Measurements from ENCODE around the gene CENPH.

Gene CENPH

GRCh38 chr5:69187342-69187741, 2.0 kb upstream of the CENPH start:
- Histone ChIP-seq H4K20me1 (ENCODE audit: insufficient read depth, low read length) (no peaks in the 10 kb centered on the region), H3K27me3 (ENCODE audit: insufficient read depth, low read length) (no peaks in the 10 kb centered on the region), H2AFZ (ENCODE audit: low read length) (no peak overlapping the region), H3K9me2 (ENCODE audit: low read depth, low read length) (no peaks in the 10 kb centered on the region), H3K4me2 (ENCODE audit: low read length) (no peak overlapping the region), H3K9me3 (ENCODE audit: low read length) (no peaks in the 10 kb centered on the region), H3K79me2 (ENCODE audit: insufficient read depth, low read length) (no peaks in the 10 kb centered on the region), H3K4me3 (ENCODE audit: low read depth, low read length, poor library complexity, severe bottlenecking) (no peak overlapping the region), H3K27ac (ENCODE audit: low read depth, low read length, poor library complexity, severe bottlenecking) (no peak overlapping the region), H3K9ac (ENCODE audit: low read length) (no peak overlapping the region), H3F3A (ENCODE audit: insufficient read depth, low read length) (no peaks in the 10 kb centered on the region), H3K36me3 (ENCODE audit: insufficient read depth, low read length) (peaks cover 9% of the 10 kb centered on the region; the same call in 1 of the 2 replicates), H3K4me1 (ENCODE audit: insufficient read depth, low read length, severe bottlenecking) (peaks cover 19% of the 10 kb centered on the region)
- no peak for TF ChIP-seq EZH2 (IDR thresholded peaks at IDR 0.05; ENCODE audit: borderline replicate concordance, low read length)
- TF ChIP-seq, protein P1, sequence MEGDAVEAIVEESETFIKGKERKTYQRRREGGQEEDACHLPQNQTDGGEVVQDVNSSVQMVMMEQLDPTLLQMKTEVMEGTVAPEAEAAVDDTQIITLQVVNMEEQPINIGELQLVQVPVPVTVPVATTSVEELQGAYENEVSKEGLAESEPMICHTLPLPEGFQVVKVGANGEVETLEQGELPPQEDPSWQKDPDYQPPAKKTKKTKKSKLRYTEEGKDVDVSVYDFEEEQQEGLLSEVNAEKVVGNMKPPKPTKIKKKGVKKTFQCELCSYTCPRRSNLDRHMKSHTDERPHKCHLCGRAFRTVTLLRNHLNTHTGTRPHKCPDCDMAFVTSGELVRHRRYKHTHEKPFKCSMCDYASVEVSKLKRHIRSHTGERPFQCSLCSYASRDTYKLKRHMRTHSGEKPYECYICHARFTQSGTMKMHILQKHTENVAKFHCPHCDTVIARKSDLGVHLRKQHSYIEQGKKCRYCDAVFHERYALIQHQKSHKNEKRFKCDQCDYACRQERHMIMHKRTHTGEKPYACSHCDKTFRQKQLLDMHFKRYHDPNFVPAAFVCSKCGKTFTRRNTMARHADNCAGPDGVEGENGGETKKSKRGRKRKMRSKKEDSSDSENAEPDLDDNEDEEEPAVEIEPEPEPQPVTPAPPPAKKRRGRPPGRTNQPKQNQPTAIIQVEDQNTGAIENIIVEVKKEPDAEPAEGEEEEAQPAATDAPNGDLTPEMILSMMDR (IDR thresholded peaks at IDR 0.05; ENCODE audit: low read length), result no peak

- Histone ChIP-seq H3K36me3 (ENCODE audit: insufficient read depth, low read length) (peaks cover 19% of the 10 kb centered on the region), H3K79me2 (ENCODE audit: insufficient read depth, low read length) (no peaks in the 10 kb centered on the region), H3K4me2 (ENCODE audit: low read length) (peak overlapping the region; percentile 89), H4K20me1 (ENCODE audit: insufficient read depth, low read length) (no peaks in the 10 kb centered on the region), H3K4me3 (ENCODE audit: low read depth, low read length, poor library complexity, severe bottlenecking) (peak overlapping the region; percentile 94), H3K27ac (ENCODE audit: low read depth, low read length, poor library complexity, severe bottlenecking) (no peak overlapping the region), H2AFZ (ENCODE audit: low read length) (peak overlapping the region; percentile 76; the same call in 1 of the 2 replicates), H3K9ac (ENCODE audit: low read length) (peak overlapping the region; percentile 85), H3K27me3 (ENCODE audit: insufficient read depth, low read length) (no peaks in the 10 kb centered on the region), H3K4me1 (ENCODE audit: insufficient read depth, low read length, severe bottlenecking) (peaks cover 19% of the 10 kb centered on the region), H3F3A (ENCODE audit: insufficient read depth, low read length) (no peaks in the 10 kb centered on the region), H3K9me3 (ENCODE audit: low read length) (no peaks in the 10 kb centered on the region), H3K9me2 (ENCODE audit: low read depth, low read length) (no peaks in the 10 kb centered on the region)
- TF ChIP-seq, protein P1 (IDR thresholded peaks at IDR 0.05; ENCODE audit: low read length), result no peak
- TF ChIP-seq EZH2 (IDR thresholded peaks at IDR 0.05; ENCODE audit: borderline replicate concordance, low read length), result no peak
Observed at GRCh38 chr5:69188811-69189161, 597 bp upstream of the CENPH start.

GRCh38 chr5:69202497-69202896, 13.1 kb downstream of the CENPH start:
- Histone ChIP-seq H3K4me2 (ENCODE audit: low read length) (no peak overlapping the region), H3K9ac (ENCODE audit: low read length) (no peak overlapping the region), H3K4me3 (ENCODE audit: low read depth, low read length, poor library complexity, severe bottlenecking) (no peak overlapping the region), H2AFZ (ENCODE audit: low read length) (no peak overlapping the region), H3F3A (ENCODE audit: insufficient read depth, low read length) (no peaks in the 10 kb centered on the region), H3K27ac (ENCODE audit: low read depth, low read length, poor library complexity, severe bottlenecking) (no peak overlapping the region), H3K79me2 (ENCODE audit: insufficient read depth, low read length) (no peaks in the 10 kb centered on the region), H3K27me3 (ENCODE audit: insufficient read depth, low read length) (no peaks in the 10 kb centered on the region), H3K36me3 (ENCODE audit: insufficient read depth, low read length) (peaks cover 45% of the 10 kb centered on the region), H4K20me1 (ENCODE audit: insufficient read depth, low read length) (no peaks in the 10 kb centered on the region), H3K4me1 (ENCODE audit: insufficient read depth, low read length, severe bottlenecking) (no peaks in the 10 kb centered on the region), H3K9me3 (ENCODE audit: low read length) (no peaks in the 10 kb centered on the region), H3K9me2 (ENCODE audit: low read depth, low read length) (no peaks in the 10 kb centered on the region)
- TF ChIP-seq, protein P1 (IDR thresholded peaks at IDR 0.05; ENCODE audit: low read length), result no peak
- no peak for TF ChIP-seq EZH2 (IDR thresholded peaks at IDR 0.05; ENCODE audit: borderline replicate concordance, low read length)
